HepG2 (cell line): Measurements from ENCODE around the gene ZNF443. TPM values are rescaled to one million over a fixed set of nuclear protein-coding genes. Genes with fewer than 3 reads are reported as not detected.

Source experiments
- ATAC-seq: fragments of 200-7000 bp; cut with Tn5 transposase; 3 replicates; pipeline ENCODE4 v1.9.1; 2020; ENCODE audit warnings: mild to moderate bottlenecking, moderate library complexity
- BruUV-seq: library from RNA; stranded (reverse); fragments of 400-500 nt; replicated peaks from 2 replicates; lab custom pipeline; 2021; lab: Mats Ljungman, UMichigan
- CTCF ChIA-PET: fragments of 300-600 bp; formaldehyde crosslinking; extraction: SDS; loops from one replicate; lab custom pipeline; 2021; ENCODE audit warnings: low total read pairs, inconsistent platforms, low intra/inter-chr PET ratio; lab: Yijun Ruan, JAX
- POLR2A ChIA-PET: fragments of 350-600 bp; sonication (Branson Sonifier 250); formaldehyde crosslinking; loops from one replicate; lab custom pipeline; 2020; ENCODE audit warnings: antibody characterized with exemption, inconsistent platforms; lab: Yijun Ruan, JAX
- DNase-seq: peaks from one replicate; pipeline ENCODE4 v3.0.0-alpha.2; 2015; ENCODE audit warnings: low spot score
- FAIRE-seq: peaks from 3 replicates; lab custom pipeline; 2011; peaks lifted over from hg19 to GRCh38; lab: Jason Lieb, UNC
- H2AFZ ChIP-seq: one replicate; pipeline ENCODE4 v1.6.1; 2011; ENCODE audit warnings: low read length, inconsistent platforms
- H3K27ac ChIP-seq: fragments of 300-600 bp; 3 replicates; pipeline ENCODE4 v1.8.0; 2011; ENCODE audit warnings: mixed run types, mild to moderate bottlenecking, mixed read lengths, low read length, inconsistent platforms; ENCODE audit not compliant: insufficient read depth; ENCODE audit errors: extremely low read length
- H3K27me3 ChIP-seq, 2 experiments: fragments of 200-600 bp in 1 of 2; 2 replicates in 1 of 2; 3 replicates in 1 of 2; pipeline versions ENCODE4 v1.6.0 to v1.8.0; 2011; ENCODE audit warnings: low read length in 2 of 2, mild to moderate bottlenecking in 2 of 2, moderate library complexity in 2 of 2, inconsistent platforms in 1 of 2; ENCODE audit not compliant: insufficient read depth in 2 of 2, control insufficient read depth in 1 of 2
- H3K36me3 ChIP-seq, 2 experiments: fragments of 200-600 bp in 1 of 2; replicated peaks in 1 of 2; 2 replicates in 1 of 2; 3 replicates in 1 of 2; pipeline versions ENCODE4 v1.5.1 to v1.8.0; 2011; ENCODE audit warnings: low read length in 2 of 2, inconsistent platforms in 1 of 2; ENCODE audit not compliant: insufficient read depth in 2 of 2, control insufficient read depth in 1 of 2
- H3K4me1 ChIP-seq: 2 replicates; pipeline ENCODE4 v1.5.1; 2012; ENCODE audit warnings: low read length, inconsistent platforms; ENCODE audit not compliant: insufficient read depth
- H3K4me2 ChIP-seq: 2 replicates; pipeline ENCODE4 v1.6.0; 2011; ENCODE audit warnings: low read depth, low read length, inconsistent platforms
- H3K4me3 ChIP-seq, 3 experiments: fragments of 200-600 bp in 1 of 3; sonication (generic), shearing (Covaris generic) in 1 of 3; replicated peaks in 1 of 3; 2 replicates each; pipeline ENCODE4 v1.5.1; 2011 to 2016; ENCODE audit warnings: low read length in 3 of 3, inconsistent platforms in 2 of 3, low read depth in 2 of 3, mild to moderate bottlenecking in 2 of 3, control low read depth in 1 of 3, mixed read lengths in 1 of 3; ENCODE audit not compliant: insufficient read depth in 1 of 3
- H3K79me2 ChIP-seq: one replicate; pipeline ENCODE4 v1.6.1; 2011; ENCODE audit warnings: low read length, inconsistent platforms; ENCODE audit not compliant: insufficient read depth
- H3K9ac ChIP-seq: 2 replicates; pipeline ENCODE4 v1.6.0; 2011; ENCODE audit warnings: mild to moderate bottlenecking, low read depth, low read length, inconsistent platforms; ENCODE audit not compliant: insufficient read depth
- H3K9me3 ChIP-seq: 2 replicates; pipeline ENCODE4 v1.5.1; 2012; ENCODE audit warnings: mild to moderate bottlenecking, low read length
- H4K20me1 ChIP-seq: 2 replicates; pipeline ENCODE4 v1.6.0; 2011; ENCODE audit warnings: inconsistent platforms, mild to moderate bottlenecking, low read length, moderate library complexity; ENCODE audit not compliant: insufficient read depth
- CTCF ChIP-seq: sonication (generic); formaldehyde crosslinking; IDR thresholded peaks from 2 replicates; pipeline ENCODE4 v1.5.0; 2020; ENCODE audit warnings: mild to moderate bottlenecking, missing genetic modification reagents, moderate library complexity
- FOXA1 ChIP-seq, 2 experiments: fragments of 450-650 bp in 1 of 2; sonication (generic) in 1 of 2; formaldehyde crosslinking in 1 of 2; IDR thresholded peaks; 2 replicates each; pipeline versions ENCODE4 v1.4.0 to v1.6.1; 2016 to 2020; ENCODE audit warnings: missing genetic modification reagents in 1 of 2
- MAFF ChIP-seq: IDR thresholded peaks from 2 replicates; pipeline ENCODE4 v1.6.1; 2011; ENCODE audit warnings: low read depth, low read length, improper control_type of control experiment
- NR2F6 ChIP-seq, 2 experiments: IDR thresholded peaks; 2 replicates each; pipeline ENCODE4 v1.6.1; 2016; ENCODE audit warnings: antibody characterized with exemption in 1 of 2, mild to moderate bottlenecking in 1 of 2
- STAG1 ChIP-seq: sonication (generic); formaldehyde crosslinking; IDR thresholded peaks from 2 replicates; pipeline ENCODE4 v1.4.0; 2020; ENCODE audit warnings: missing genetic modification reagents
- TFAP4 ChIP-seq: sonication (generic); IDR thresholded peaks from 2 replicates; pipeline ENCODE4 v1.6.1; 2016; ENCODE audit warnings: low read depth, borderline replicate concordance
- ZNF740 ChIP-seq: sonication (generic); formaldehyde crosslinking; IDR thresholded peaks from 2 replicates; pipeline ENCODE4 v1.4.0; 2020; ENCODE audit warnings: missing genetic modification reagents
- ZNF891 ChIP-seq: sonication (generic); formaldehyde crosslinking; IDR thresholded peaks from 2 replicates; pipeline ENCODE4 v1.5.0; 2020; ENCODE audit warnings: mild to moderate bottlenecking, missing genetic modification reagents
- WGBS: methylation state at CpG from one replicate; pipeline ENCODE4 v1.1.6; 2017; ENCODE audit warnings: low lambda C conversion rate; 5-methylcytosine and 5-hydroxymethylcytosine counted together
- in situ Hi-C: cut with HindIII; loops from 2 replicates; pipeline ENCODE4 v1.10.0; 2017; ENCODE audit warnings: low pct_unique_long_range_greater_than_20kb; ENCODE audit not compliant: extremely low pct_ligation_motif_present
- intact Hi-C: fragments of 100-400 bp; cut with micrococcal nuclease; formaldehyde crosslinking; loops from one replicate; pipeline ENCODE4 v1.10.0; 2022; ENCODE audit not compliant: unreplicated experiment
- polyA plus RNA-seq, 8 experiments: library from polyadenylated mRNA; depleted of rRNA in 3 of 8; stranded (reverse) in 7 of 8; unstranded in 1 of 8; fragments of >200 nt; fragmentation: Illumina TruSeq in 4 of 8; extraction: Trizol in 4 of 8; gene quantifications; 2 replicates each; pipeline versions ENCODE4 v1.2.1 to v1.2.3, GENCODE V29; 2011 to 2016; ENCODE audit warnings: low read depth in 4 of 8, missing spikeins in 1 of 8, mixed read lengths in 1 of 8; ENCODE audit not compliant: insufficient read depth in 1 of 8
- total RNA-seq, 5 experiments: library from RNA; depleted of rRNA; stranded (reverse); fragments of >200 nt; fragmentation: Illumina TruSeq; extraction: Trizol; gene quantifications; 2 replicates each; pipeline ENCODE4 v1.2.3, GENCODE V29; 2016; ENCODE audit warnings: low read depth in 1 of 5

The ZNF443 gene
- total and polyA plus RNA-seq, 2 of the 13 experiments (the other 11 are each of a cell fraction or from before 2014, with no cell fraction given) = 3.6 to 19.0 TPM

- Histone ChIP-seq H3K27me3 (no peaks in the 10 kb centered on the region), H3K4me1 (no peaks in the 10 kb centered on the region), H3K9me3 (no peaks in the 10 kb centered on the region), H4K20me1 (no peaks in the 10 kb centered on the region), H3K9ac (no peak overlapping the region), H3K4me2 (no peak overlapping the region), H3K79me2 (no peaks in the 10 kb centered on the region), H3K36me3 (no peaks in the 10 kb centered on the region), H2AFZ (no peak overlapping the region), H3K4me3 (no peak overlapping the region), H3K27ac (no peak overlapping the region)
- ChIA-PET POLR2A (no interaction called here), CTCF (no interaction called here)
- 44% methylated on average over 2 of the region's 2 CpGs for WGBS
- intact Hi-C loops (no loop called here), in situ Hi-C loops (no loop called here)
- ATAC-seq (peak; percentile 79), FAIRE-seq (no peak), DNase-seq (peak; percentile 21)
- no peak for TF ChIP-seq ZNF740
- no peak for TF ChIP-seq FOXA1 (IDR thresholded peaks at IDR 0.05)
- peak; percentile 92 for TF ChIP-seq FOXA1 (CRISPR knock-in tag; IDR thresholded peaks at IDR 0.05)
- TF ChIP-seq STAG1 (CRISPR knock-in tag) = peak; percentile 49
- TF ChIP-seq CTCF (CRISPR knock-in tag) = peak; percentile 68
- no peak for TF ChIP-seq MAFF
- TF ChIP-seq TFAP4 = peak; percentile 54; the same call in 1 of the 2 replicates
- no peak for TF ChIP-seq NR2F6 (IDR thresholded peaks at IDR 0.05)
- no peak for TF ChIP-seq NR2F6 (CRISPR knock-in tag; IDR thresholded peaks at IDR 0.05)
- no peak for TF ChIP-seq ZNF891 (CRISPR knock-in tag)
- no TSS peak for BruUV-seq
These were observed 8.0 kb upstream of the ZNF443 start for GRCh38 chr19:12448808-12449207.
